HG02571 (cell line): ENCODE data around the gene MET.

Source experiments
- ATAC-seq: cut with Tn5 transposase; IDR thresholded peaks from one replicate; pipeline ENCODE4 v1.9.1; 2021; ENCODE audit warnings: mild to moderate bottlenecking, moderate library complexity; ENCODE audit not compliant: unreplicated experiment

MET gene

GRCh38 chr7:116837586-116837985, 165.6 kb downstream of the MET start:
- no peak for ATAC-seq

- ATAC-seq, result no peak
Measured at GRCh38 chr7:116840256-116840655, 168.3 kb downstream of the MET start.

GRCh38 chr7:116842371-116842770, 170.4 kb downstream of the MET start:
- ATAC-seq, result no peak

- ATAC-seq, result no peak
Measured at GRCh38 chr7:116843378-116843777, 171.4 kb downstream of the MET start.
